Fibroblast of villous mesenchyme (primary cell): ENCODE measurements around the gene MS4A3. TPM values are rescaled to one million over a fixed set of nuclear protein-coding genes. Genes with fewer than 3 reads are reported as not detected.
"Not testable (repeated sequence)": the region's sequence is repeated elsewhere in the genome, so short reads cannot be mapped to it uniquely, and the experiment has no call there.

Experiments
- DNase-seq: peaks from one replicate; pipeline ENCODE4 v3.0.0-alpha.2; 2010; ENCODE audit warnings: low read depth
- H3K4me3 ChIP-seq: 2 replicates; pipeline ENCODE4 v1.5.1; 2011; ENCODE audit warnings: low read depth, mild to moderate bottlenecking, low read length
- CTCF ChIP-seq: IDR thresholded peaks from 2 replicates; pipeline ENCODE4 v1.5.1; 2012; ENCODE audit warnings: low read depth, mild to moderate bottlenecking, low read length; ENCODE audit not compliant: insufficient read depth
- total RNA-seq: library from RNA; depleted of rRNA; stranded (reverse); fragments of >200 nt; gene quantifications from 2 replicates; pipeline ENCODE4 v1.2.3, GENCODE V29; 2012

The MS4A3 gene
- total RNA-seq, 1 donor = not detected

- TF ChIP-seq CTCF = no peak
- no peak for DNase-seq
- H3K4me3 ChIP-seq = no peak overlapping the region
These were observed 2.6 kb downstream of the MS4A3 start for GRCh38 chr11:60059052-60059451.

GRCh38 chr11:60059521-60060240 is 3.2 kb downstream of the MS4A3 start:
- DNase-seq = no peak
- TF ChIP-seq CTCF = no peak
- H3K4me3 ChIP-seq = no peak overlapping the region

- no peak for TF ChIP-seq CTCF
- H3K4me3 ChIP-seq = no peak overlapping the region
- DNase-seq = no peak
These were observed 7.6 kb downstream of the MS4A3 start for GRCh38 chr11:60064111-60064510.

GRCh38 chr11:60065801-60066200 is 9.3 kb downstream of the MS4A3 start:
- H3K4me3 ChIP-seq = no peak overlapping the region
- no peak for TF ChIP-seq CTCF
- DNase-seq = no peak

- no peak for DNase-seq
- H3K4me3 ChIP-seq = no peak overlapping the region
- TF ChIP-seq CTCF = no peak
These were observed 13.0 kb downstream of the MS4A3 start for GRCh38 chr11:60069450-60069849.

GRCh38 chr11:60071644-60072043 is 15.2 kb downstream of the MS4A3 start:
- DNase-seq = not testable (repeated sequence)

GRCh38 chr11:60077216-60077817 is 20.9 kb downstream of the MS4A3 start:
- no peak for TF ChIP-seq CTCF
- H3K4me3 ChIP-seq = no peak overlapping the region
- no peak for DNase-seq

More at GRCh38 chr11:60071644-60072043, 15.2 kb downstream of the MS4A3 start:
- H3K4me3 ChIP-seq = not testable (repeated sequence)
